Activated CD8-positive, alpha-beta T cell treated with anti-CD3 and anti-CD28 coated beads, Interleukin-2, amount 10 ng/mL, durations not matched to agents 7 days and 5 days (primary cell): ENCODE results near the gene ZSWIM4. TPM values are rescaled to one million over a fixed set of nuclear protein-coding genes. Genes with fewer than 3 reads are reported as not detected.
"Not testable (repeated sequence)": the region's sequence is repeated elsewhere in the genome, so short reads cannot be mapped to it uniquely, and the experiment has no call there.

Experiments
- ATAC-seq: fragments of 150-1000 bp; cut with Tn5 transposase; one replicate; pipeline ENCODE4 v1.10.0; 2021; ENCODE audit warnings: moderate library complexity
- CTCF ChIA-PET: fragments of 350-600 bp; sonication (Branson Sonifier 250); formaldehyde crosslinking; loops from one replicate; lab custom pipeline; 2021; ENCODE audit warnings: antibody characterized with exemption; lab: Charles Lee
- POLR2A ChIA-PET: fragments of 350-600 bp; sonication (Branson Sonifier 250); formaldehyde crosslinking; loops from one replicate; lab custom pipeline; 2021; ENCODE audit warnings: antibody characterized with exemption; lab: Charles Lee
- DNase-seq: peaks from one replicate; pipeline ENCODE4 v3.0.0-alpha.2; 2020
- H3K27ac Mint-ChIP-seq: one replicate; pipeline ENCODE4 v1.8.0; 2021; ENCODE audit warnings: mild to moderate bottlenecking, mixed read lengths
- H3K27me3 Mint-ChIP-seq: one replicate; pipeline ENCODE4 v1.8.0; 2021; ENCODE audit warnings: low read depth, mixed read lengths
- H3K36me3 Mint-ChIP-seq: one replicate; pipeline ENCODE4 v1.8.0; 2021; ENCODE audit warnings: low read depth, mixed read lengths
- H3K4me1 Mint-ChIP-seq: one replicate; pipeline ENCODE4 v1.8.0; 2021; ENCODE audit warnings: low read depth, mixed read lengths
- H3K4me3 Mint-ChIP-seq: one replicate; pipeline ENCODE4 v1.8.0; 2021; ENCODE audit warnings: mild to moderate bottlenecking, mixed read lengths
- H3K9me3 Mint-ChIP-seq: one replicate; pipeline ENCODE4 v1.8.0; 2022; ENCODE audit warnings: mixed read lengths; ENCODE audit not compliant: insufficient read depth
- total RNA-seq, 2 experiments: library from RNA; stranded (reverse); gene quantifications; one replicate each; pipeline ENCODE4 v1.2.3, GENCODE V29; 2021

ZSWIM4 gene
- total RNA-seq, 2 experiments from 2014 or later: 8.4 to 9.5 TPM

DNA sequence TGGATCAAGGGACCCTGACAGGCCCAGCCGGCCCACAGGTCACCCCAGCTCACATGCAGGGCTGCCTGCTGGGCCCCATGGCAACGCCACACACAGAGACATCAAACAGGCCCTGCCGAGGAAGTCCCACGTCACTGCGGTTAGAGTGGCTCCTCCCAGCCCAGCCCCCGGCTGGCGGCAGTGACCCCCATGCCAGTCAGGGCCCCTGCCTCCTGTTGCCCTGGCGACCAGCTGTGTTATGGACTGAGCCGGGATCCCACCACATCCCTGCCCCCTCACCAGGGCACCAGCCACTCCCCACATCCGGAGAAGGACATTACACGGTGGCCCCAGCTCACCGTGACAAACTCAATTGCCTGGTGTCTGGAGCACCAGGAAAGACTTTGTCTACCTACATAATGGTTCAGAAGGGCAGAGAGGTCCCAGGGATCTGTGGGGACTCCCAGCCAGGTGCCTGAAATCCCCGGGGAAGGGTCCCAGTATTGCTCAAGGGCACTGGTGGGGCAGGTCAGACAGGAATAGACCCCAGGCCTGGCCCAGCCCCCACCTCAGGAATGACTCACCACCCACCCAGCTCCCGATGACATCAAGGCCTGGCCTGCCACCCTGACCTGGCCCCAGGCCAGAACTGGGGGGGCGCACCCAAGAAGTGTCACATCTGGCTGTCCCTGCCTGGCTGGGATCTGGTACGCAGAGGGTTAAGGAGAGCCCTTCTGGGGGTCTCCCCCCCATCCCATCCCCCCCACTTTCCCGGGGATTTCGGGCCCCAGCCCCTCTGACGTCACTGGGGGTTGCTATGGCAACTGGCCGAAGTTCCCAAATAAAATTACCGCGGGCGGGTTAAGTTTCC, 51.5 kb downstream of the ZSWIM4 start:
- peaks cover 61% of the 10 kb centered on the region for H3K4me1 Mint-ChIP-seq
- H3K36me3 Mint-ChIP-seq: peaks cover 2% of the 10 kb centered on the region
- no peaks in the 10 kb centered on the region for H3K27me3 Mint-ChIP-seq
- ChIA-PET POLR2A (interaction anchor here (0.5 to 5.5 kb wide), 20 partner anchors 9 to 878 kb away, joined by 3 to 104 read pairs (median 4); partner anchors contain the start of genes ASF1B, C19orf53 and ZSWIM4), CTCF (interaction anchor here (0.6 to 8.6 kb wide), 3 partner anchors 9 to 213 kb away, joined by 3 to 57 read pairs (median 20); no protein-coding TSS in a partner anchor)
- no peaks in the 10 kb centered on the region for H3K9me3 Mint-ChIP-seq
- peak overlapping the region; percentile 99 for H3K27ac Mint-ChIP-seq
- H3K4me3 Mint-ChIP-seq: peak overlapping the region; percentile 79
- peak; percentile 97 for DNase-seq
- peak; percentile 61 for ATAC-seq

DNA sequence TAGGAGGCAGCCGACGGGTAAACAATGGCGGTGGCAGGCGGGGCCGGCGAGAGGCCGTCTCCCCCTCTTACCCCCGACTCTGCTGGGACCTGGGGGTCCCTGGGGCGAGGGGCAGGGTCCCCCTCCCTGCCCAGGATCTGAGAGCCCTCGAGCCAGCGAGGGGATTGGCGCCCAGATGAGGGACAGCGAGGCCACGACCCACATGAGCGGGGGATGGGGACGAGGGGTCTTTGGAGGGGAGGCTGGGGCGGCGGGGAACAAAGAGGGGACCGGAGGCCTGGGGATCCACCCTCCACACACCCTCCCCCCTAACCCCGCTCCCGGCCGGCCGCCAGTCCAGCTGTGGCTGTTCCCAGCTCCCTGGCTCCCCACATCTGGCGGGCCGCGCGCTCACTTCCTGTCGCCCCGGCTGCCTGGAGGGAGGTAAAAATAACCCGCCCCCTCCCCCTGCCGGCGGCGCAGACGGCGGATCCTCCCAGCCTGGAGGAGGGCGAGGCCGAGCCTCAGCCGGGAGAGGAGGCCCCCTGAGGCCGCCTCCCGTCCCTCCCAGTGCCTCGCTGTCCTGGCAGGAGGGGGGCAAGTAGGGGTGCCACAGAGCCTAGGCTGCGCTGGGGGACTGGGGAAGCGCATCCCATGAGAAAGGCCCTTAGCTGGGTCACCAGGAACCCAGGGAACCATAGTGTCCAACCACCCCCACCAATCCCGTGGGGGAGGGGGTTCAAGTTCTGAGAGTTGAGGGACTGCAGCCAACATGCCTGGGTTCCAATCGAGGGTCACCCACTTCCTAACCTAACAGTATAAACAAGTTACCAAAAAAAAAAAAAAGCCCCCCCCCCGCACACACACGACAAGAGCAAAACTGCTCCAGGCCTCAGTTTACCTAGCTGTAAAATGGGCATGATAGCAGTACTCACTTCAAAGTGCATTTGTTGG, 52.4 kb downstream of the ZSWIM4 start:
- Mint-ChIP-seq H3K4me3 (peak overlapping the region; percentile 79), H3K27me3 (no peaks in the 10 kb centered on the region), H3K9me3 (no peaks in the 10 kb centered on the region), H3K27ac (peak overlapping the region; percentile 99), H3K36me3 (no peaks in the 10 kb centered on the region), H3K4me1 (peaks cover 61% of the 10 kb centered on the region)
- CTCF ChIA-PET: interaction anchor here (1.0 to 8.6 kb wide), 3 partner anchors 10 to 62 kb away, joined by 3 to 57 read pairs (median 20); no protein-coding TSS in a partner anchor
- peak; percentile 29 for ATAC-seq
- POLR2A ChIA-PET: interaction anchor here (0.6 to 5.5 kb wide), 10 partner anchors 9 to 695 kb away, joined by 3 to 104 read pairs (median 5); partner anchors contain the start of genes ASF1B and ZSWIM4
- DNase-seq: peak; percentile 88

DNA sequence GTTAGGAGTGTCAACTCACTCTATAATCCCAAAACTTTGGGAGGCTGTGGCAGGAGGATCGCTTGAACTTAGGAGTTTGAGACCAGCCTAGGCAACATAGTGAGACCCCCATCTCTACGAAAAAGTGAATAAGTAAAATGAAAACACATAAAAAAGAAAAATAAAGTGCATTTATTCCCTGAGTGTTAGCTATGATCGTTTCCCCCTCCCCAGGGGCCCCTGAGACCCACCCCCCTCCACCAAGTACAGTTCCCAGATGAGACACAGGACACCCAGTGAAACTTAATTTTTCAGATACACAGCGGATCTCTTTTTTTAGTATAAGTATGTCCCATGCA, 53.1 kb downstream of the ZSWIM4 start:
- no peak overlapping the region for H3K27ac Mint-ChIP-seq
- H3K36me3 Mint-ChIP-seq: no peaks in the 10 kb centered on the region
- ATAC-seq: no peak

DNA sequence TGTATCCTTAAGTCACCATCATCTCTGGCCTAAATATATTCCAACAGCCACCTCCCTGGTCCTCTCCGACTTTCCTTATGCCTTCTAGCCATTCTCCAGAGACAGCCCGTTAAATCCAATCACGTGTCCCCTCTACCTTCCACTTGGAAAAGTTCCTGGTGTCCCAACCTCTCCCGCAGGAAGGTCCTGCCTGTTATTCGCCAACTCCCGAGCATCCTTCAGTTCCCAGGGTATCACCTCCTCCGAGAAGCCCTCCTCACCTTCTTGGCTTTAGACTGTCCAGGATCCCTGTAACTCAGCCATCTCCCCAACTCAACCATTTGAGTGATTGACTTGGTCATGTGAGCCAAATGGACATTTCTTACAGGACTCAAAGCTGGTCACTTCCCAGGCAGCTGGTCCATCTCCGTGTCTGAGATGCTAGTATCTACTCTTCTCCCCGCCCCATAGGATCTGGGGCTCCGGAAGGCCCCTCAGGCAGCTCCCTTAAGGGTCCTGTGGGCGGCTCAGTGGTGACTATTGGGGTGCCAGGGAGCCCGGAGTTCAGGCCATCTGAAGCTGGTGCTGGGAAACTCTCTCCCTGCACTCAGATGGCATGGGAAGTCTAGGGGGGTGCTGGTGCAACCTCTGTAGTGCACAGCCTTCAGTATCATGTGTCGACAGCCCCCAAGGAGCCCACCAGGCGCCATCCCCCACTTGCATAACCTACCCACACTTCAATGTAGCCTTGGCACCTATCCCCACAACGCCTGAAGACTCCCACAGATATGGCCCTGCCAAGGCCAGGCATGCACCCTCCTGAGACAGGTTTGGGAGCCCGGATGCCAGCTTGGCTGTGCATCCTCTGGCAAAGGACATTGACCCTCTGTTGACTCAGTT, 53.8 kb downstream of the ZSWIM4 start:
- Mint-ChIP-seq H3K36me3 (no peaks in the 10 kb centered on the region), H3K9me3 (no peaks in the 10 kb centered on the region), H3K4me1 (peaks cover 51% of the 10 kb centered on the region), H3K27ac (peak overlapping the region; percentile 62), H3K27me3 (no peaks in the 10 kb centered on the region), H3K4me3 (no peak overlapping the region)
- POLR2A ChIA-PET: interaction anchor here (1.5 to 5.5 kb wide), 3 partner anchors 11 to 61 kb away, joined by 4 to 104 read pairs (median 9); no protein-coding TSS in a partner anchor
- no peak for ATAC-seq
- DNase-seq: no peak
- CTCF ChIA-PET: interaction anchor here (1.2 to 8.6 kb wide), 3 partner anchors 10 to 14 kb away, joined by 3 to 57 read pairs (median 4); no protein-coding TSS in a partner anchor

More for the DNA sequence above, 53.1 kb downstream of the ZSWIM4 start:
- ChIA-PET CTCF (interaction anchor here (1.0 to 8.6 kb wide), 3 partner anchors 11 to 63 kb away, joined by 3 to 57 read pairs (median 20); no protein-coding TSS in a partner anchor), POLR2A (interaction anchor here (0.6 to 5.5 kb wide), 7 partner anchors 8 to 695 kb away, joined by 3 to 104 read pairs (median 7); partner anchors contain the start of gene ASF1B)
- H3K27me3 Mint-ChIP-seq: no peaks in the 10 kb centered on the region
- H3K4me3 Mint-ChIP-seq: no peak overlapping the region
- DNase-seq: no peak
- peaks cover 58% of the 10 kb centered on the region for H3K4me1 Mint-ChIP-seq
- no peaks in the 10 kb centered on the region for H3K9me3 Mint-ChIP-seq

DNA sequence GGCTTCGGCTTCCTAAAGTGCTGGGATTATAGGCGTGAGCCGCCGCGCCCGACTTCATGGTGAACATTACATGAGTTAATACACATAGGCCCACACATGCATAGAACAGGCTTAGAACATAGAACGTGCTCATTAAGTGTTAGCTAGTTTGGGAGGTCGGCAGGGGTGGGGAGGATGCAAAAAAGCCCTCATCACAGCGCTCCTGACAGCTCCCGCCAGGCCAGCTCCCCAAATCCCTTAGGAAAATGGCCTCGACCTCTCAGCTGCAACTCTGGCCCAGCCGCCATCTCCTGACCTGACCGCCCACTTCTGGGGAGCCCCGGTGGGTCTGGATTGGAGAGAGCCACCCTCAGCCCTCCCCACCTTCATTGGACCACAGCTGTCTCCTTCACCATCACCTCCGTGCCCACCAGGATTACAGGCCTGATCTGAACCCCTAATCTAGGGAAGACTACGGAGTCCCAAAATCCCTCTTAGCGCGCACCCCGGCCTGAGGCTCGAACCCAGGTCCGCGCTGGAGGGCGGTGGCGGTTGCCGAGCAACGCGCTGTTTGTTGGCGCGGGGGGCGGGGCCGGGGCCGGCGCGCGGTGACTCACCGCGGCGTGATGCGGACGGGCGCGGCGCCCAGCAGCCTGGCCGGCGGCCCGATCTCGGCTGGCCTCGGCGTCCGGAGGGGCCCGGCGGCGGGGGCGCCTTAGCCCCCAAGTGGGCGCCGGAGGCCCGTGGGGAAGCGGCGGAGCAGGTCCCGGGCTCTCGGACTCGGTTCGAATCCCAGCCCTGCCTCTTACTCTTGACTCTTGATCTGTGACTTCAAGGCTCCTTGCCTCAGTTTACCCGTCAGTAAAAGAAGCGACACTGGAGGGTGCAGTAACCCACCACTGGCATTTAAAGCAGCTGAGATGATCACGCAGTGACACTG, 55.0 kb downstream of the ZSWIM4 start:
- H3K4me1 Mint-ChIP-seq: peaks cover 39% of the 10 kb centered on the region
- no peak for ATAC-seq
- ChIA-PET POLR2A (interaction anchor here (1.5 to 5.5 kb wide), 3 partner anchors 12 to 62 kb away, joined by 4 to 104 read pairs (median 9); no protein-coding TSS in a partner anchor), CTCF (interaction anchor here (1.0 to 8.6 kb wide), 4 partner anchors 11 to 15 kb away, joined by 3 to 57 read pairs (median 4); no protein-coding TSS in a partner anchor)
- H3K4me3 Mint-ChIP-seq: peak overlapping the region; percentile 36
- peak overlapping the region; percentile 64 for H3K27ac Mint-ChIP-seq
- H3K27me3 Mint-ChIP-seq: no peaks in the 10 kb centered on the region
- peak; percentile 74 for DNase-seq
- no peaks in the 10 kb centered on the region for H3K36me3 Mint-ChIP-seq
- H3K9me3 Mint-ChIP-seq: no peaks in the 10 kb centered on the region

DNA sequence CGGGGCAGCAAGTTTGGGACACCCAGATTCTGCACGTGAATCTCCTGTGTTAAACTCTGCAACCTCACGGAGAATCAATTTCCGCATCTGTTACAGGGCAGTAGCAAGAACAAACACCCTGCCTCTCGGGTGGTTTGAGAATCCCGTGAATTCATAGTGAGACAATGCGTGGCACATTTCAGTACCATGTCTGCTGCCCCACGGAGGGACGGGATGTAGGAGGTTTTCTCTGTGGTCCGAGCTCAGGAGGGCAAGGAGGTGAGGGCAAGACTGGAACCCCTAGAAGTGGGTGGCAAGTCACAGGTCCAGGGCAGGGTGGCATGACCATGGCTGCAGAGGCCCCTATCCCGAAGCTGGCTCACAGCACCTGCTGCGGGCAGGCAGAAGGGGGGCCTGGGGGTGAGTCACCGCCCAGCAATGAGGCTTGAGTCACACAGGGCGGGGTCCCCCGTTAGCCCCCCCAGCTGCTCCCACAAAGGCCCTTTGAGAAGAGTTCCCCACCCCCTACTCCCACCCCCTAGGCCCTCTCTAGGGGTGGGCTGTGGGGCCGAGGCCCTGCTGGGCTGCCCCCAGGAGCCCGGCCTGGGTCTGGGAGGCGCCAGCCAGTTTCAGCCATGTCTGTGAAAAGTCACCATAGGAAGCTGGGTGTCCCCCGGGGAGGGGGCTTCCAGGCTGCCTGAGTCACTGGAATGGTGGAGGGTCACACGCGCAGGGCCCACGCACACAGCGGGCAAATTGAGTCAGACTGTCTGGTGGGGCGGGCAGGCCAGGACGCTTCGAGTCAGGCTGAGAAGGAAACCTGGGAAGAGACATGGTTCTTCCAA, 55.9 kb downstream of the ZSWIM4 start:
- POLR2A ChIA-PET: interaction anchor here (2.0 to 5.5 kb wide), 2 partner anchors 11 to 14 kb away, joined by 9 to 104 read pairs; no protein-coding TSS in a partner anchor
- peak overlapping the region; percentile 36 for H3K4me3 Mint-ChIP-seq
- ATAC-seq: no peak

DNA sequence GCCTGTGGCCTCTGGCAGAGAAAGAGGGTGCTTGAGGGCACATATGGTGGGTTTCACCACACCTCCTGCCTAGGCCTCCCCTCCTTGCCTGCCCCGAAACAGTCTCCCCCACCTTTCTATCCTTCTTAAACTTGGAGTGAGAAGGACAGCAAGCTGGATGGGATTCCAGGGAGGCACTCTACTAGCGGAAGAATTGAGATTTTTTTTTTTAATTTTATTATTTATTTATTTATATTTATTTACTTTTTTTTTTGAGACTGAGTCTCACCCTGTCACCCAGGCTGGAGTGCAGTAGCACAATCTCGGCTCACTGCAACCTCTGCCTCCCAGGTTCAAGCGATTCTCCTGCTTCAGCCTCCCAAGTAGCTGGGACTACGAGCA, 56.5 kb downstream of the ZSWIM4 start:
- not testable (repeated sequence) for H3K36me3 Mint-ChIP-seq, DNase-seq, H3K4me3 Mint-ChIP-seq, ATAC-seq, H3K9me3 Mint-ChIP-seq, H3K27me3 Mint-ChIP-seq, H3K27ac Mint-ChIP-seq
- ChIA-PET CTCF (interaction anchor here (8.6 kb wide), 1 partner anchor 11 kb away, joined by 57 read pairs; no protein-coding TSS in a partner anchor), POLR2A (interaction anchor here (1.6 kb wide), 1 partner anchor 10 kb away, joined by 9 read pairs; no protein-coding TSS in a partner anchor)
- peaks cover 27% of the 10 kb centered on the region for H3K4me1 Mint-ChIP-seq

More for the DNA sequence above, 55.9 kb downstream of the ZSWIM4 start:
- H3K27me3 Mint-ChIP-seq: no peaks in the 10 kb centered on the region
- DNase-seq: no peak
- H3K4me1 Mint-ChIP-seq: peaks cover 33% of the 10 kb centered on the region
- H3K27ac Mint-ChIP-seq: peak overlapping the region; percentile 64
- H3K36me3 Mint-ChIP-seq: no peaks in the 10 kb centered on the region
- H3K9me3 Mint-ChIP-seq: no peaks in the 10 kb centered on the region
- CTCF ChIA-PET: interaction anchor here (8.6 kb wide), 1 partner anchor 11 kb away, joined by 57 read pairs; no protein-coding TSS in a partner anchor

DNA sequence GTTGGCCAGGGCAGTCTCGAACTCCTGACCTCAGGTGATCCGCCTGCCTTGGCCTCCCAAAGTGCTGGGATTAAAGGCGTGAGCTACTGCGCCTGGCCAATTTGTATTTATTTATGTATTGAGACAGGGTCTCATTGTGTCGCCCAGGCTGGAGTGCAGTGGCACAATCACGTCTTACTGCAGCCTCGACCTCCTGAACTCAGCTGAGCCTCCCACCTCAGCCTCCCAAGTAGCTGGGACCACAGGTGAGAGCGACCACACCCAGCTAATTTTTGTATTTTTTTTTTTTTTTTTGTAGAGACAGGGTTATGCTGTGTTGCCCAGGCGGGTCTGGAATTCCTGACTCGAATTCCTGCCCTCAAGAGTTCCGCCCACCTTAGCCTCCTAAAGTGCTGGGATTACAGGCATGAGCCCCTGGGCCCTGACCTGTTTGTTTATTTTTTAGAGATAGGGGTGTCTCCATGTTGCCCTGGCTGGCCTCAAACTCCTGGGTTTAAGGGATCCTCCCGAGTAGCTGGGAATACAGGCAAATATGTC, 57.0 kb downstream of the ZSWIM4 start:
- not testable (repeated sequence) for H3K4me3 Mint-ChIP-seq, H3K36me3 Mint-ChIP-seq, DNase-seq, H3K27me3 Mint-ChIP-seq, H3K27ac Mint-ChIP-seq, ATAC-seq, H3K9me3 Mint-ChIP-seq
- ChIA-PET POLR2A (interaction anchor here (1.4 to 1.6 kb wide), 2 partner anchors 9 to 11 kb away, joined by 9 read pairs; no protein-coding TSS in a partner anchor), CTCF (interaction anchor here (1.0 to 8.6 kb wide), 2 partner anchors 10 to 67 kb away, joined by 6 to 57 read pairs; no protein-coding TSS in a partner anchor)
- peaks cover 22% of the 10 kb centered on the region for H3K4me1 Mint-ChIP-seq
